AG04449 (cell line): ENCODE data around the gene RAB30.
"Not testable (repeated sequence)": the region's sequence is repeated elsewhere in the genome, so short reads cannot be mapped to it uniquely, and the experiment has no call there.

ENCODE experiments used
- CTCF ChIA-PET: fragments of 350-600 bp; formaldehyde crosslinking; extraction: SDS; loops from one replicate; lab custom pipeline; 2021; ENCODE audit warnings: antibody characterized with exemption; lab: Yijun Ruan, JAX
- POLR2A ChIA-PET: fragments of 400-600, 350-600 bp; formaldehyde crosslinking; extraction: SDS; loops from one replicate; lab custom pipeline; 2020; ENCODE audit warnings: antibody characterized with exemption, inconsistent platforms; lab: Yijun Ruan, JAX
- DNase-seq: peaks from one replicate; pipeline ENCODE4 v3.0.0-alpha.2; 2010; ENCODE audit warnings: low read depth, low spot score
- H3K4me3 ChIP-seq: 2 replicates; pipeline ENCODE4 v1.5.1; 2011; ENCODE audit warnings: low read depth, mild to moderate bottlenecking, control low read depth, low read length
- CTCF ChIP-seq: IDR thresholded peaks from one replicate; pipeline ENCODE4 v1.5.1; 2011; ENCODE audit warnings: mild to moderate bottlenecking, moderate library complexity, low read length, control low read depth, inconsistent platforms; ENCODE audit not compliant: insufficient read depth; ENCODE audit errors: missing control alignments

The RAB30 gene

DNA sequence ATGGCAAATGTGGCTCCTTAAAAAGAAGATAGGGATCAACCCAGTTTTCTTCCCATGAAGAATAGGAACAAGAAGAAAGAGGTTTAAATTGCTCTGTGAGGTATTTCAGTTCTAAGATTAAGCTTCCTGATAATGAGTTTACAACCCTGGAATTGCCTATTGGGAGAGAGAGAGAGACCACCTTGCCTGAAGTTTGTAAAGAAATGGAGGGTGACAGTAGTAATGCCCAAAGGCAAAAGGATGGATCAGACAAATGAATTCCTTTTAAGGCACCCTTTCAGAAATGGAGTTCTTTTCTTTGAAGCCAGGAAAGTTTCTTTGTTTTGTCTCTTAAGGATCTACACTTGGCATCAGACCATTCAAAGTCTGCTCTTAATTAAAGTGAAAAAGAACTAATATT is 95.8 kb downstream of the RAB30 start:
- H3K4me3 ChIP-seq = no peak overlapping the region
- no peak for TF ChIP-seq CTCF
- no peak for DNase-seq
- POLR2A ChIA-PET = interaction anchor here (0.8 kb wide), 1 partner anchor 77 kb away, joined by 3 read pairs; no protein-coding TSS in a partner anchor
- CTCF ChIA-PET = interaction anchor here (1.0 to 1.3 kb wide), 3 partner anchors 13 to 52 kb away, joined by 3 read pairs; no protein-coding TSS in a partner anchor

- no peak for TF ChIP-seq CTCF
- DNase-seq = no peak
- ChIA-PET POLR2A (no interaction called here), CTCF (interaction anchor here (1.2 to 1.3 kb wide), 2 partner anchors 25 to 51 kb away, joined by 3 read pairs; no protein-coding TSS in a partner anchor)
- H3K4me3 ChIP-seq = no peak overlapping the region
Measured at GRCh38 chr11:82974851-82975250, 96.8 kb downstream of the RAB30 start.

DNA sequence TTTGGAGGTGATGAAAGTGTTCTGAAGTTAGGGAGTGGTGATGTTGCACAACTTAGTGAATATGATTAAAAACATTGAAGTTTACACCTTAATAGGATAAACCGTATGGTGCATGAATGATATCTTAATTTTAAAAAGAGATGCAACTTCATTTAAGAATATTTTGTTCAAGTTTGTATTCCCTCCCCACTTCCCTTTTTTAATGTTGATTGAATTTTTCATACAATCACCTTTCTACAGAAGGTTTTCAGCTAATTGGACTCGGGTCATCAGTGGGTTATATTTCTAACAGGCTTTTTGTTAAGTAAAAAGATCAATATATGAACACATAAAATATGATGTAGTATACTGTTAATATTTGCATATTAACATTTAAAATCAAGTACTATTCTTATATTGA is 97.6 kb downstream of the RAB30 start:
- ChIA-PET CTCF (no interaction called here), POLR2A (no interaction called here)
- no peak for DNase-seq
- no peak for TF ChIP-seq CTCF
- no peak overlapping the region for H3K4me3 ChIP-seq

- H3K4me3 ChIP-seq = no peak overlapping the region
- POLR2A ChIA-PET = no interaction called here
- no peak for DNase-seq
- TF ChIP-seq CTCF = no peak
- CTCF ChIA-PET = no interaction called here
Measured at GRCh38 chr11:82972103-82972502, 99.6 kb downstream of the RAB30 start.

- H3K4me3 ChIP-seq, CTCF ChIA-PET, DNase-seq, POLR2A ChIA-PET: not testable (repeated sequence)
Measured at GRCh38 chr11:82971519-82971946, 100.2 kb downstream of the RAB30 start.

- H3K4me3 ChIP-seq, CTCF ChIA-PET, DNase-seq, POLR2A ChIA-PET: not testable (repeated sequence)
Measured at GRCh38 chr11:82970507-82971083, 101.1 kb downstream of the RAB30 start.

- DNase-seq = no peak
- TF ChIP-seq CTCF = no peak
- no peak overlapping the region for H3K4me3 ChIP-seq
- POLR2A ChIA-PET = no interaction called here
- CTCF ChIA-PET = no interaction called here
Measured at GRCh38 chr11:82969811-82970210, 101.9 kb downstream of the RAB30 start.
